A549 (cell line): ENCODE data around the gene HTRA1. TPM values are rescaled to one million over a fixed set of nuclear protein-coding genes. Genes with fewer than 3 reads are reported as not detected.

Experiments used
- ATAC-seq, 2 experiments: fragments of 200-7000 bp in 1 of 2; fragments of >200 bp in 1 of 2; cut with Nextera tagmentation in 1 of 2; cut with Tn5 transposase in 1 of 2; 3 replicates each; pipeline versions ENCODE4 v1.8.0 to v1.9.1; 2018 to 2020; ENCODE audit warnings: mild to moderate bottlenecking in 1 of 2, moderate library complexity in 1 of 2
- CTCF ChIA-PET: fragments of 300-600 bp; sonication (Branson Sonifier 250); formaldehyde crosslinking; extraction: SDS; loops from one replicate; lab custom pipeline; 2021; ENCODE audit warnings: antibody characterized with exemption, inconsistent platforms; lab: Yijun Ruan, JAX
- POLR2A ChIA-PET: fragments of 350-600 bp; formaldehyde crosslinking; extraction: SDS; loops from one replicate; lab custom pipeline; 2021; ENCODE audit warnings: antibody characterized with exemption, inconsistent platforms; lab: Yijun Ruan, JAX
- DNase-seq, 2 experiments: peaks; one replicate each; pipeline versions ENCODE4 v3.0.0 to v3.0.0-alpha.2; 2011 to 2016; ENCODE audit warnings: low read depth in 1 of 2, low spot score in 1 of 2
- FAIRE-seq: peaks from 2 replicates; lab custom pipeline; 2011; peaks lifted over from hg19 to GRCh38; lab: Jason Lieb, UNC
- H3K27ac ChIP-seq, 2 experiments: fragments of >200 bp; sonication (Bioruptor Twin); formaldehyde crosslinking; 3 replicates each; pipeline ENCODE4 v1.5.1; 2016 to 2017
- H3K4me1 ChIP-seq: fragments of >200 bp; sonication (Bioruptor Twin); formaldehyde crosslinking; 3 replicates; pipeline ENCODE4 v1.6.1; 2016
- H3K4me2 ChIP-seq: fragments of >200 bp; sonication (Bioruptor Twin); formaldehyde crosslinking; 3 replicates; pipeline ENCODE4 v1.6.1; 2016
- H3K4me3 ChIP-seq: fragments of >200 bp; sonication (Bioruptor Twin); formaldehyde crosslinking; 3 replicates; pipeline ENCODE4 v1.5.1; 2016
- H3K9me3 ChIP-seq: fragments of >200 bp; sonication (Bioruptor Twin); formaldehyde crosslinking; 3 replicates; pipeline ENCODE4 v1.6.1; 2016
- ATOH8 ChIP-seq: fragments of 250-450 bp; sonication (Bioruptor Pico); IDR thresholded peaks from 2 replicates; pipeline ENCODE4 v1.5.0; 2020; ENCODE audit warnings: low read depth, mild to moderate bottlenecking, moderate library complexity
- CBX8 ChIP-seq: fragments of 200-600 bp; sonication (generic); IDR thresholded peaks from 2 replicates; pipeline ENCODE4 v1.6.1; 2016
- CEBPB ChIP-seq, 2 experiments: fragments of >200 bp in 1 of 2; sonication (Bioruptor Twin) in 1 of 2; formaldehyde crosslinking in 1 of 2; IDR thresholded peaks; 2 replicates each; pipeline ENCODE4 v1.6.1; 2012 to 2016
- CTCF ChIP-seq: fragments of >200 bp; sonication (Bioruptor Twin); formaldehyde crosslinking; IDR thresholded peaks from 3 replicates; pipeline ENCODE4 v1.5.1; 2016
- E2F6 ChIP-seq: IDR thresholded peaks from 2 replicates; pipeline ENCODE4 v1.6.1; 2012; ENCODE audit warnings: low read depth, borderline replicate concordance
- EHF ChIP-seq: fragments of 250-450 bp; sonication (Bioruptor Pico); IDR thresholded peaks from 2 replicates; pipeline ENCODE4 v1.5.0; 2020; ENCODE audit warnings: mild to moderate bottlenecking
- EP300 ChIP-seq, 2 experiments: fragments of >200 bp; sonication (Bioruptor Twin); formaldehyde crosslinking; IDR thresholded peaks; 2 replicates in 1 of 2; 3 replicates in 1 of 2; pipeline ENCODE4 v1.6.1; 2016 to 2017
- ESRRA ChIP-seq: fragments of 150-350 bp; IDR thresholded peaks from 2 replicates; pipeline ENCODE4 v1.6.1; 2014; ENCODE audit warnings: mild to moderate bottlenecking, low read length, borderline replicate concordance
- FOXS1 ChIP-seq: fragments of 250-450 bp; sonication (Bioruptor Pico); IDR thresholded peaks from 2 replicates; pipeline ENCODE4 v1.5.0; 2020; ENCODE audit warnings: mild to moderate bottlenecking, moderate library complexity
- HEYL ChIP-seq: fragments of 250-450 bp; sonication (Bioruptor Pico); IDR thresholded peaks from 2 replicates; pipeline ENCODE4 v1.8.0; 2021; ENCODE audit warnings: mild to moderate bottlenecking, moderate library complexity
- HOXA7 ChIP-seq: fragments of 250-450 bp; sonication (Bioruptor Pico); IDR thresholded peaks from 2 replicates; pipeline ENCODE4 v1.5.0; 2020; ENCODE audit warnings: mild to moderate bottlenecking, moderate library complexity
- HOXB5 ChIP-seq: fragments of 250-450 bp; sonication (Bioruptor Pico); IDR thresholded peaks from 2 replicates; pipeline ENCODE4 v1.5.0; 2020; ENCODE audit warnings: mild to moderate bottlenecking, moderate library complexity
- JUN ChIP-seq, 2 experiments: fragments of >200 bp; sonication (Bioruptor Twin); formaldehyde crosslinking; IDR thresholded peaks; 2 replicates in 1 of 2; 3 replicates in 1 of 2; pipeline ENCODE4 v1.6.1; 2016 to 2017
- KDM5A ChIP-seq: fragments of 200-600 bp; sonication (generic); IDR thresholded peaks from 2 replicates; pipeline ENCODE4 v1.6.1; 2016; ENCODE audit warnings: antibody characterized with exemption, mild to moderate bottlenecking
- NPAS2 ChIP-seq: fragments of 250-450 bp; sonication (Bioruptor Pico); IDR thresholded peaks from 2 replicates; pipeline ENCODE4 v1.8.0; 2022; ENCODE audit warnings: mild to moderate bottlenecking, moderate library complexity, borderline replicate concordance
- PBX3 ChIP-seq: IDR thresholded peaks from 2 replicates; pipeline ENCODE4 v1.6.1; 2012
- POLR2A ChIP-seq: IDR thresholded peaks from 2 replicates; pipeline ENCODE4 v1.6.1; 2012; ENCODE audit warnings: mild to moderate bottlenecking, low read length
- RNF2 ChIP-seq: fragments of 200-600 bp; sonication (generic); IDR thresholded peaks from 2 replicates; pipeline ENCODE4 v1.6.1; 2016; ENCODE audit warnings: low read depth, mild to moderate bottlenecking, antibody characterized with exemption, moderate library complexity, borderline replicate concordance
- ZFP36 ChIP-seq: fragments of 450-650 bp; IDR thresholded peaks from 2 replicates; pipeline ENCODE4 v1.6.1; 2014; ENCODE audit warnings: borderline replicate concordance; ENCODE audit not compliant: partially characterized antibody
- ZSCAN20 ChIP-seq: fragments of 250-450 bp; sonication (Bioruptor Pico); IDR thresholded peaks from 2 replicates; pipeline ENCODE4 v1.8.0; 2022; ENCODE audit warnings: mild to moderate bottlenecking, moderate library complexity
- whole genome bisulfite sequencing: methylation state at CpG from one replicate; pipeline ENCODE4 v1.1.6; 2017; ENCODE audit errors: missing lambda C conversion rate; 5-methylcytosine and 5-hydroxymethylcytosine counted together
- polyA plus RNA-seq, 4 experiments: library from polyadenylated mRNA; depleted of rRNA in 3 of 4; stranded (reverse); fragments of >200 nt; fragmentation: RNase III in 1 of 4; extraction: RNeasy Plus Mini Kit Qiagen cat#74134 plus additional on column Dnase treatment in 1 of 4; gene quantifications; 2 replicates in 3 of 4; 3 replicates in 1 of 4; pipeline ENCODE4 v1.2.3, GENCODE V29; 2011 to 2017
- TF ChIP-seq, protein P1 (sequence below): fragments of >200 bp; sonication (Bioruptor Twin); formaldehyde crosslinking; IDR thresholded peaks from 2 replicates; pipeline ENCODE4 v1.6.1; 2016

HTRA1 gene
- polyA plus RNA-seq, 2 of the 4 experiments (the other 2 are of a cell fraction) = 50.7 to 65.6 TPM

GRCh38 chr10:122550983-122551382 lies 89.6 kb downstream of the HTRA1 start:
- Histone ChIP-seq H3K4me1 (no peaks in the 10 kb centered on the region), H3K27ac (no peak overlapping the region), H3K4me3 (no peak overlapping the region), H3K9me3 (no peaks in the 10 kb centered on the region), H3K4me2 (no peak overlapping the region)
- FAIRE-seq (no peak), DNase-seq (no peak), ATAC-seq (no peak)
- WGBS = 71% methylated on average over 3 of the region's 3 CpGs
- TF ChIP-seq CEBPB (IDR thresholded peaks at IDR 0.05) = no peak
- no peak for TF ChIP-seq POLR2A
- TF ChIP-seq HEYL (CRISPR knock-in tag) = no peak
- TF ChIP-seq RNF2 = no peak
- TF ChIP-seq, protein P1, sequence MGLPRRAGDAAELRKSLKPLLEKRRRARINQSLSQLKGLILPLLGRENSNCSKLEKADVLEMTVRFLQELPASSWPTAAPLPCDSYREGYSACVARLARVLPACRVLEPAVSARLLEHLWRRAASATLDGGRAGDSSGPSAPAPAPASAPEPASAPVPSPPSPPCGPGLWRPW = no peak
- no peak for TF ChIP-seq CBX8
- TF ChIP-seq NPAS2 (CRISPR knock-in tag) = no peak
- TF ChIP-seq HOXA7 = no peak
- TF ChIP-seq ZSCAN20 = no peak
- CTCF ChIA-PET = interaction anchor here (1.0 to 2.0 kb wide), 2 partner anchors 10 to 15 kb away, joined by 3 to 17 read pairs; no protein-coding TSS in a partner anchor
- POLR2A ChIA-PET = no interaction called here

- no peak overlapping the region for H3K4me2 ChIP-seq
- ATAC-seq = peak in 1 of 2 experiments; percentile 28; a peak in 1 of 6 replicates
- no peak overlapping the region for H3K4me3 ChIP-seq
- 75% methylated on average over 9 of the region's 9 CpGs for WGBS
- no peak for DNase-seq
- POLR2A ChIA-PET = no interaction called here
- H3K9me3 ChIP-seq = no peaks in the 10 kb centered on the region
- FAIRE-seq = no peak
- TF ChIP-seq JUN (IDR thresholded peaks at IDR 0.05) = no peak
- TF ChIP-seq FOXS1 = no peak
- TF ChIP-seq ATOH8 (CRISPR knock-in tag) = no peak
- TF ChIP-seq RNF2 = no peak
- TF ChIP-seq CTCF = no peak
- no peak for TF ChIP-seq NPAS2 (CRISPR knock-in tag)
- no peak for TF ChIP-seq ZFP36
- TF ChIP-seq PBX3 = no peak
- no peak for TF ChIP-seq KDM5A
- TF ChIP-seq POLR2A = no peak
- TF ChIP-seq E2F6 = no peak
- TF ChIP-seq ESRRA = no peak
- TF ChIP-seq ZSCAN20 = no peak
- TF ChIP-seq HOXB5 (CRISPR knock-in tag) = no peak
- no peak for TF ChIP-seq EHF
- TF ChIP-seq, all 56 proteins: peak for 0
- no peaks in the 10 kb centered on the region for H3K4me1 ChIP-seq
- CTCF ChIA-PET = interaction anchor here (2.0 kb wide), 1 partner anchor 14 kb away, joined by 17 read pairs; no protein-coding TSS in a partner anchor
- no peak overlapping the region for H3K27ac ChIP-seq
Observed at GRCh38 chr10:122551450-122551849, 90.1 kb downstream of the HTRA1 start.

DNA sequence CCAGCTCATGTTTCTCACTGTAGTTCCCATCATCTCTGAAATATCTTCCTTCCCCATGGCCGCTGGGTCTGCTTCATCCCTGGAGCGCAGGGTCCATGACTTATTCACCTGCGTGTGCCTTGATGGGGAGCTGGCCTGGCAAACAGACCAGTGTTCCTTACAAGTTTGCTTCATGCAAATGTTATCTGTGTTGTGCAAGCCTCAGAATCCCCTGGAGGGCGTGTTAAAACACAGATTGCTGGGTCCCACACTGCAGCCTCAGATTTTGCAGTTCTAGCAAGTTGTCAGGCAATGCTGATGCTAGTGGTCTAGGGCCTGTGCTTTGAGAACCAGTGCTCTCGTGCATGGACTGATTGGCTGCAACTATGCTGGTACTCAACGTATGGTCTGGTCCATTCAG lies 92.0 kb downstream of the HTRA1 start:
- DNase-seq (no peak), FAIRE-seq (no peak)
- Histone ChIP-seq H3K27ac (no peak overlapping the region), H3K4me3 (no peak overlapping the region), H3K4me2 (no peak overlapping the region), H3K9me3 (no peaks in the 10 kb centered on the region), H3K4me1 (no peaks in the 10 kb centered on the region)
- WGBS = 61% methylated on average over 6 of the region's 6 CpGs
- POLR2A ChIA-PET = no interaction called here
- TF ChIP-seq EP300 (IDR thresholded peaks at IDR 0.05) = no peak
- TF ChIP-seq EHF = no peak
- TF ChIP-seq, all 56 proteins: peak for 0
- no peak for ATAC-seq
- CTCF ChIA-PET = interaction anchor here (0.7 to 1.9 kb wide), 2 partner anchors 12 to 117 kb away, joined by 3 to 8 read pairs; no protein-coding TSS in a partner anchor
